A673 (cell line): ENCODE data around the gene SENP2. TPM values are rescaled to one million over a fixed set of nuclear protein-coding genes. Genes with fewer than 3 reads are reported as not detected.

ENCODE experiments used
- BruUV-seq: library from RNA; stranded (reverse); fragments of 400-500 nt; replicated peaks from 2 replicates; lab custom pipeline; 2021; lab: Mats Ljungman, UMichigan
- CTCF ChIA-PET: fragments of 300-600 bp; sonication (Branson Sonifier 250); formaldehyde crosslinking; loops from one replicate; lab custom pipeline; 2022; ENCODE audit warnings: antibody characterized with exemption; lab: Charles Lee
- POLR2A ChIA-PET: fragments of 300-600 bp; sonication (Branson Sonifier 250); formaldehyde crosslinking; loops from one replicate; lab custom pipeline; 2022; ENCODE audit warnings: antibody characterized with exemption; ENCODE audit not compliant: low non-redundant PET; lab: Charles Lee
- DNase-seq: peaks from one replicate; pipeline ENCODE4 v3.0.0-alpha.2; 2015; ENCODE audit warnings: low spot score
- H3K27ac ChIP-seq: fragments of 200-600 bp; sonication (generic); 2 replicates; pipeline ENCODE4 v1.5.1; 2016; ENCODE audit warnings: mixed run types, low read depth, mild to moderate bottlenecking, mixed read lengths, antibody characterized with exemption, low read length; ENCODE audit not compliant: poor library complexity, severe bottlenecking
- H3K27me3 ChIP-seq: fragments of 200-600 bp; sonication (generic); replicated peaks from 2 replicates; pipeline ENCODE4 v1.6.1; 2017; ENCODE audit warnings: mixed run types, low read depth, mild to moderate bottlenecking, mixed read lengths, antibody characterized with exemption, low read length; ENCODE audit not compliant: insufficient read depth, poor library complexity
- H3K36me3 ChIP-seq: fragments of 200-600 bp; sonication (generic); 2 replicates; pipeline ENCODE4 v1.6.1; 2016; ENCODE audit warnings: mixed run types, mild to moderate bottlenecking, mixed read lengths, antibody characterized with exemption, low read length; ENCODE audit not compliant: insufficient read depth, poor library complexity, severe bottlenecking
- H3K4me1 ChIP-seq: fragments of 200-600 bp; sonication (generic); 2 replicates; pipeline ENCODE4 v1.6.1; 2017; ENCODE audit warnings: mixed run types, mild to moderate bottlenecking, mixed read lengths, antibody characterized with exemption, low read length; ENCODE audit not compliant: insufficient read depth, poor library complexity, severe bottlenecking
- H3K4me3 ChIP-seq: fragments of 200-600 bp; sonication (generic); 2 replicates; pipeline ENCODE4 v1.5.1; 2016; ENCODE audit warnings: low read depth, mixed run types, mild to moderate bottlenecking, mixed read lengths, low read length; ENCODE audit not compliant: poor library complexity, severe bottlenecking
- H3K9me3 ChIP-seq: fragments of 200-600 bp; sonication (generic); 2 replicates; pipeline ENCODE4 v1.6.1; 2016; ENCODE audit warnings: mixed run types, low read depth, mild to moderate bottlenecking, mixed read lengths, antibody characterized with exemption, low read length; ENCODE audit not compliant: poor library complexity, severe bottlenecking
- EZH2 ChIP-seq: fragments of 200-600 bp; sonication (generic); IDR thresholded peaks from 2 replicates; pipeline ENCODE4 v1.6.1; 2017; ENCODE audit warnings: borderline replicate concordance, low read depth, mild to moderate bottlenecking, mixed read lengths, antibody characterized with exemption, low read length; ENCODE audit not compliant: poor library complexity, severe bottlenecking
- intact Hi-C: fragments of 100-400 bp; cut with micrococcal nuclease; formaldehyde crosslinking; loops from one replicate; pipeline ENCODE4 v1.10.0; 2022; ENCODE audit not compliant: unreplicated experiment
- total RNA-seq: library from RNA; stranded (reverse); gene quantifications from 2 replicates; pipeline ENCODE4 v1.2.3, GENCODE V29; 2021
- TF ChIP-seq, protein P1 (sequence below): fragments of 300-800, 200-600 bp; sonication (generic); conservative IDR thresholded peaks from 2 replicates; pipeline ENCODE4 v1.5.1; 2017; ENCODE audit warnings: low read depth, mild to moderate bottlenecking, antibody characterized with exemption, low read length, moderate library complexity, mixed read lengths

Gene SENP2
- total RNA-seq, 1 experiment from 2014 or later: 43.4 TPM

DNA sequence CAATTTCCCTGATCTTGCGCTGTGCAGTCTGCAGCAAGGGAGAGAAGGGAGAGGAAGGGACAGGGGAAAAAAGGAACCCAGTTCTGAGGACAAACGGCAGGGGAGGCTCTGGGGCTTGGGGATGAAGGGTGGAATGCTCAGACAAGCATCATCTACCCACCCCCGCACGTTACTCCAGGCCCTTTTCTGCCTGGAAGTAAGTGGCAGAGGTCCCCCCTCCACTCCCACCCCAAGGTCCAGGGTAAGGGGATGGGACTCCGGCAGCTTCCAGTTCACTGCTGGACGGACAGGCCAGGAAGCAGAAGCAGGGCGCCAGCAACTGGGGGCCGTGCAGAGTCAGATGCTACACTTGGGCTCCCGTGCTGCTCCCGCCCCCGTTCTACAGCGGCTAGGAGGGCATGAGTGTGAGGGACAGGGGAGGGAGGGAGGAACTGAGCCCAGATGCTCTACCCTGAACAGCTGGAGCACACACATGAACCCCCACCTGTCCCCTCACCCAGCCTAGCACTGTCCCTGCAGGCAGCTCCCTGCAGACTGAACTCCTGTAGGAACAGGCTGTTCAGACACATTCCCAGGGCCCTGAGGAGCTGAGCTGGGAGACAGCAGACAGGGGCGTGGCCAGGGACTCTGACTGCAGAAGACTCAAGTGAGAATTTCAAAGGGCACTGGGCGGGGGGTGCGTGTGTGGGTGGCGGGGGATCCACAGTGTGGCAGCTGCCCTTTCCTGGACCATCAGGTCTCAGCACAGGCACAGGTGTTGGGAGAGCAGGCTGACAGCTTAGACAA lies 59.7 kb downstream of the SENP2 start:
- intact Hi-C loops: no loop called here
- Histone ChIP-seq H3K27ac (no peak overlapping the region), H3K27me3 (no peaks in the 10 kb centered on the region), H3K9me3 (no peaks in the 10 kb centered on the region), H3K4me1 (no peaks in the 10 kb centered on the region), H3K4me3 (no peak overlapping the region), H3K36me3 (peaks cover 53% of the 10 kb centered on the region)
- BruUV-seq: no TSS peak
- TF ChIP-seq, protein P1, sequence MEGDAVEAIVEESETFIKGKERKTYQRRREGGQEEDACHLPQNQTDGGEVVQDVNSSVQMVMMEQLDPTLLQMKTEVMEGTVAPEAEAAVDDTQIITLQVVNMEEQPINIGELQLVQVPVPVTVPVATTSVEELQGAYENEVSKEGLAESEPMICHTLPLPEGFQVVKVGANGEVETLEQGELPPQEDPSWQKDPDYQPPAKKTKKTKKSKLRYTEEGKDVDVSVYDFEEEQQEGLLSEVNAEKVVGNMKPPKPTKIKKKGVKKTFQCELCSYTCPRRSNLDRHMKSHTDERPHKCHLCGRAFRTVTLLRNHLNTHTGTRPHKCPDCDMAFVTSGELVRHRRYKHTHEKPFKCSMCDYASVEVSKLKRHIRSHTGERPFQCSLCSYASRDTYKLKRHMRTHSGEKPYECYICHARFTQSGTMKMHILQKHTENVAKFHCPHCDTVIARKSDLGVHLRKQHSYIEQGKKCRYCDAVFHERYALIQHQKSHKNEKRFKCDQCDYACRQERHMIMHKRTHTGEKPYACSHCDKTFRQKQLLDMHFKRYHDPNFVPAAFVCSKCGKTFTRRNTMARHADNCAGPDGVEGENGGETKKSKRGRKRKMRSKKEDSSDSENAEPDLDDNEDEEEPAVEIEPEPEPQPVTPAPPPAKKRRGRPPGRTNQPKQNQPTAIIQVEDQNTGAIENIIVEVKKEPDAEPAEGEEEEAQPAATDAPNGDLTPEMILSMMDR: no peak
- no peak for TF ChIP-seq EZH2
- CTCF ChIA-PET: interaction anchor here (0.7 to 0.8 kb wide), 2 partner anchors 15 to 432 kb away, joined by 3 to 5 read pairs; no protein-coding TSS in a partner anchor
- no peak for DNase-seq
- POLR2A ChIA-PET: no interaction called here

DNA sequence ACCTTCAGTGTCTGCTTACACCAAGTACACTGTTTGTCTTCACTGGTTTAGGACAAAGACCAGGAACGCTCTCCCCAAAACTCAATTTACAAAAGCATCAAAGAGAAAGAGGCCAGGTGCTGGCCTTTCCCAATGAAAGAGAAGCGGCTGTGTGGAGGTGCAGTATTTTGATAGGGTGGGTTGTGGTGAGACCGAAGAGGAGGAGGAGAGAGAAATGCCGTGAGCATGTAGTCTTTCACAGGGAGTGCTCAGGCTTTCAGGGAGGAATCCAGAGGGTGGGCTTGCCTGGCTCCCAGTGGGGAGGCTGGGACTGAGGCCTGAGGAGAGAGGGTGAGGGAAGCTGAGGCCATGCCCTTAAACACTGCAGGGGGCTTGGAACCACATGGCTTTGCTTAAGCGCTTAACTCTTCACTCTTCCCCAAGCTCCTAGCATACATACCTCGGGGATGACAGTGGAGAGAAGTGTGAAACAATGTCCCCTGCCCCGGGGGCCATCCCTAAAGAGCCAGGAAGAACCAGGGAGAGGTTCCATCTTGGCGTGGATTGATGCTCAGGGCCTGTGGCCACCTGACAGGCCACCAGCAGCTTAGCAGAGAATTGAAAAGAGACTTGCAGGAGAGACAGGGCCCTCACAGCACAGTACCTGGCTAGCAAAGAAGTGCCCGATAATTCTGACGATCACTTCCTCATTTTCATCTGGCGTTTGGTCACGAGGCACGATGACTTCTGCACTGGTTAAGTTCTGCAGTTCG lies 60.5 kb downstream of the SENP2 start:
- no peaks in the 10 kb centered on the region for H3K27me3 ChIP-seq
- no peak overlapping the region for H3K4me3 ChIP-seq
- H3K36me3 ChIP-seq: peaks cover 57% of the 10 kb centered on the region
- H3K4me1 ChIP-seq: no peaks in the 10 kb centered on the region
- TF ChIP-seq EZH2: no peak
- TF ChIP-seq, protein P1: no peak
- ChIA-PET CTCF (interaction anchor here (0.7 to 0.8 kb wide), 2 partner anchors 14 to 431 kb away, joined by 3 to 5 read pairs; no protein-coding TSS in a partner anchor), POLR2A (no interaction called here)
- H3K9me3 ChIP-seq: no peaks in the 10 kb centered on the region
- intact Hi-C loops: no loop called here
- no peak overlapping the region for H3K27ac ChIP-seq
- no TSS peak for BruUV-seq
- no peak for DNase-seq

DNA sequence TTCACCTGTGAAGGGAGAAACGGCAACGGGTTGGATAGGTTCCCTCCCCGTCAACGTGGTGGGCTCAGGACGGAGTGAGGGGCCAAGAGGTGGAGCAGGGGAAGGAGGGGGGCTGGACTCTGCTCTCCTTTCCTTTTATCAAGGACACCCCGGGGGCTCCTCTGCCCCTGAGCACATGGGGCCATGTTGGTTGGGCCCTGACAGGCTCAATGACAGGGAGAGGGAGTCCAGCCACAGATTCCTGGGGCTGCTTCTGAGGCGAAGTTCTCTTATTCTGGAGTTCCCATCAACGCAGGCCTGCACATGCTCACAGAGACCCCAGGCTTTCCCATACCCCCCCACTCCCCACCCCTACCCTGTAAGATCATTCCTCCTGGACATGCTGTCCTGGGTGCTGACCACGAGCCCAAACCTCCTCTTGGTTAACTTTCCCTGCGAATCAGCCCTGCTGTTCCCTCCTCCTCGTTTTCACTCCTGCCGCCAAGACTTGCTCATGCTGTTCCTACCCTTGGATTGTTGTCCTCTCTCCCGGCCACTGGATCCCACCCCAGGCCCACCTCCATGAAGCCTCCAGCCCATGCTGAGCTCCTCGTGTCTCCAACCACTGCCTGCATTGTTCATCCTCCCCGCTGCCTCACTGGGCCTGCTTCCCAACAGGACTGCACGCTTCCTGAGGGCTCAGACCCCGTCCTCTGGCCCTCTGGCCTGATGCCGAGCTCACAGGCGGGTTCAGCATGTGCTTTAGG lies 61.2 kb downstream of the SENP2 start:
- Histone ChIP-seq H3K27me3 (no peaks in the 10 kb centered on the region), H3K4me1 (no peaks in the 10 kb centered on the region), H3K27ac (no peak overlapping the region), H3K36me3 (peaks cover 63% of the 10 kb centered on the region), H3K9me3 (no peaks in the 10 kb centered on the region), H3K4me3 (no peak overlapping the region)
- DNase-seq: no peak
- ChIA-PET CTCF (no interaction called here), POLR2A (no interaction called here)
- no TSS peak for BruUV-seq
- intact Hi-C loops: no loop called here
- TF ChIP-seq, protein P1: no peak
- TF ChIP-seq EZH2: no peak
